Dermis lymphatic vessel endothelial cell (primary cell): ENCODE data around the gene FAM76A. TPM values are rescaled to one million over a fixed set of nuclear protein-coding genes. Genes with fewer than 3 reads are reported as not detected.

Source experiments
- total RNA-seq: library from RNA; depleted of rRNA; stranded (reverse); fragments of >200 nt; gene quantifications from 2 replicates; pipeline ENCODE4 v1.2.1, GENCODE V29; 2014

Gene FAM76A
- total RNA-seq: 8.3 and 10.0 TPM in 2 replicates

DNA sequence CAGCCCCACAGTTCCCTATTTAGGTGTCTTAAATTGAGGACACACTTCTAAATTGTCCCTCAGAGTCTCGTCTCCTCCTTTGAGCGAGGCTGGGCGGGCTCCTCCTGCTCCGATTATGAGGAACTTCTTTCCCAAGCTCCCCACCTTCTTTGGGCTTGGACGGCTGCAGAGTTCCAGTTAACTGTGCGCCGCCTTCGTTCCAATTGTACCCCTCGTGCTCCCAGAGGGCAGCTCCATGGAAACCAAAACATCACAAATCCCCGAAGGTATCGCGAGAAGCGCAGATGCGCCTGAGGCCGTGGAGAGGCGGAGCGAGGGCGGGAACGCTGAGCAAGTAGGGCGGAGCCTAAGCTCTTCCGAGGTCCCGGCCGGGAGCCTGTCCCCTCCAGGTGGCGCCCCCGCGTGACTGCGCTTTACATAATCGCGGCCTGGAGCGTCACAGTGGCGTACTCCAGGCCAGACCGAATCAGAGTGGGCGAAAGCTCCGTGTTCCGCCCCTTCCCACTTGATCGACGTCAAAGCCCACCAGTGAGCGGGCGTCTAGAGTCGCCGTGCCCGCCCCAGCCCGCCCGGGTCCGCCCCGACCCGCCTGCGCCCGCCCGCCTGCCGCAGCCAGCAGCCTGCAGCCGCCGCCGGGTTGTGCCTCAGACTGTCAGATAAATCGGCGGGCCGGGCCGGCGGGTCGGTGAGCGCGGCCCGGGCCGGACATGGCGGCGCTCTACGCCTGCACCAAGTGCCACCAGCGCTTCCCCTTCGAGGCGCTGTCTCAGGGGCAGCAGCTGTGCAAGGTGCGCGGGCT, at the start of gene FAM76A:
FAM76A (plus strand) TSS at position 588 of the 799 bp plus-strand sequence; CDS start at position 708, 120 bp downstream.

GRCh38 chr1:27772932-27773825, 47.4 kb downstream of the FAM76A start, which contains the start of gene STX12:
Gene STX12, plus strand, starts transcription at chr1:27773219. Its CDS starts 89 bp downstream, at chr1:27773308.

Other genes with a start within 250 kb of the FAM76A start
- gene WASF2, start 235.8 kb upstream of the FAM76A start, total RNA-seq: 31.1 and 31.7 TPM in 2 replicates
- gene AHDC1, start 121.8 kb upstream of the FAM76A start, total RNA-seq: 3.7 and 5.8 TPM in 2 replicates
- gene FGR, start 90.8 kb upstream of the FAM76A start, total RNA-seq: 0.22 and 0.26 TPM in 2 replicates
- 15.5 and 20.7 TPM in 2 replicates for gene IFI6, start 53.8 kb upstream of the FAM76A start, total RNA-seq
- gene STX12, start 47.3 kb downstream of the FAM76A start, total RNA-seq: 55.7 and 58.2 TPM in 2 replicates
- 46.1 and 50.6 TPM in 2 replicates for gene PPP1R8, start 104.8 kb downstream of the FAM76A start, total RNA-seq
- gene THEMIS2, start 146.6 kb downstream of the FAM76A start, total RNA-seq: 34.7 and 39.4 TPM in 2 replicates
- gene RPA2, start 188.6 kb downstream of the FAM76A start, total RNA-seq: 32.0 and 42.5 TPM in 2 replicates
- 0.22 and 0.60 TPM in 2 replicates for gene SMPDL3B, start 209.0 kb downstream of the FAM76A start, total RNA-seq
- 5.2 and 5.9 TPM in 2 replicates for gene XKR8, start 234.0 kb downstream of the FAM76A start, total RNA-seq